H1 (cell line): ENCODE measurements around the gene MTR. TPM values are rescaled to one million over a fixed set of nuclear protein-coding genes. Genes with fewer than 3 reads are reported as not detected.

Source experiments
- CBX5 ChIP-seq: fragments of 300-800, 300-1000 bp; sonication (generic); IDR thresholded peaks from 2 replicates; pipeline ENCODE4 v1.7.1; 2016; ENCODE audit warnings: antibody characterized with exemption, low read length, low read depth
- CHD7 ChIP-seq: fragments of 300-600 bp; sonication (generic); IDR thresholded peaks from 2 replicates; pipeline ENCODE4 v1.7.1; 2012; ENCODE audit warnings: low read length, moderate library complexity, mild to moderate bottlenecking, inconsistent platforms; ENCODE audit not compliant: insufficient replicate concordance
- CTCF ChIP-seq, 3 experiments: IDR thresholded peaks; 1 replicate in 2 of 3; 2 replicates in 1 of 3; pipeline versions ENCODE4 v1.5.1 to v1.6.1; 2011; ENCODE audit warnings: low read length in 3 of 3, mild to moderate bottlenecking in 3 of 3, inconsistent platforms in 2 of 3, low read depth in 1 of 3, moderate library complexity in 1 of 3; ENCODE audit not compliant: insufficient read depth in 1 of 3; ENCODE audit errors: control extremely low read depth in 1 of 3
- E2F6 ChIP-seq: IDR thresholded peaks from 2 replicates; pipeline ENCODE4 v1.6.1; 2012; ENCODE audit warnings: inconsistent platforms
- SUZ12 ChIP-seq: fragments of 200-600 bp; sonication (generic); IDR thresholded peaks from 2 replicates; pipeline ENCODE4 v1.6.1; 2012; ENCODE audit warnings: mild to moderate bottlenecking, inconsistent platforms, low read length, moderate library complexity, mixed read lengths
- TAF7 ChIP-seq: optimal IDR thresholded peaks from 2 replicates; pipeline ENCODE3; 2011; ENCODE audit warnings: low read depth, mild to moderate bottlenecking, inconsistent platforms, low read length, moderate library complexity, borderline replicate concordance
- TEAD4 ChIP-seq: IDR thresholded peaks from 2 replicates; pipeline ENCODE4 v1.6.1; 2012; ENCODE audit warnings: low read depth, low read length, inconsistent platforms, mixed read lengths
- polyA plus RNA-seq, 7 experiments: library from polyadenylated mRNA; depleted of rRNA in 3 of 7; stranded (reverse) in 5 of 7; unstranded in 2 of 7; fragments of >200 nt in 5 of 7; fragments of 200-250 nt in 2 of 7; gene quantifications; 1 replicate in 5 of 7; 2 replicates in 1 of 7; 4 replicates in 1 of 7; pipeline versions ENCODE4 v1.2.1 to v1.2.3, GENCODE V29; 2011 to 2013; ENCODE audit warnings: missing spikeins in 2 of 7, mixed read lengths in 2 of 7
- total RNA-seq: library from RNA; stranded (reverse); fragmentation: NEBNext Ultra II Directional; extraction: Animal tissue kit (Norgen Biotek cat#: 25700); gene quantifications from 2 replicates; pipeline ENCODE4 v1.2.1, GENCODE V29; 2021

The MTR gene
- total and polyA plus RNA-seq, 2 of the 8 experiments (the other 6 are each of a cell fraction or from before 2014, with no cell fraction given), result 4.8 to 27.4 TPM

GRCh38 chr1:236759252-236759859 lies 35.7 kb upstream of the MTR start (continued):
- TF ChIP-seq CHD7 (no peak), CTCF (IDR thresholded peaks at IDR 0.05; ENCODE audit: control extremely low read depth in 1 of 3, insufficient read depth in 1 of 3, low read depth in 1 of 3, low read length in 3 of 3) (peak in 2 of 3 experiments; percentile 40 to 70; a peak in 2 of 4 replicates), SUZ12 (no peak), E2F6 (no peak), TAF7 (no peak), CBX5 (no peak), TEAD4 (no peak)
